ENCODE data around the gene ZNF385B. TPM values are rescaled to one million over a fixed set of nuclear protein-coding genes. Genes with fewer than 3 reads are reported as not detected.

Gene ZNF385B
- total RNA-seq, 1 donor from 2014 or later, result not detected

DNA sequence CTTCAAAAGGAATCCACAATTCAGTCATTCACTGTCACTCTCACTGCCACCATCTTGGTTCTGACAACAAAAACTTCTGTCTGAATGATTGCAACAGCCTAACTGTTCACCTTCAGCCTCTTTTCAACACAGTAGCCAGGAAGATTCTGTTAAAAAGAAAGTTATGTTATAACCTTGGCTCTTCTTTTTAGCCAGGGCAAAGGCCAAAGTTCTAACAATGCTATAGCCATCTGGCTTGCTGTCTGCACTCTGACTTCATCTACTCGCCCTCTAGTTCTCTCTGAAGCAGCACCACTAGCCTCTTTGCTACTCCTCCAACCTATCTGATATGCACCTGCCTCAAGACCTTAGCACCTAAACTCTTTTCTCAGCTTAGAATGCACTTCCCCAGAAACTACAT is 158.5 kb downstream of the ZNF385B start:
- Mint-ChIP-seq H3K4me3 (no peak overlapping the region), H3K36me3 (ENCODE audit: low read depth) (no peaks in the 10 kb centered on the region), H3K27me3 (ENCODE audit: insufficient read depth) (no peaks in the 10 kb centered on the region), H3K9me3 (no peaks in the 10 kb centered on the region), H3K27ac (no peak overlapping the region), H3K4me1 (ENCODE audit: low read depth) (no peaks in the 10 kb centered on the region)
- no peak for DNase-seq (ENCODE audit: low spot score)
- intact Hi-C loops (cut with micrococcal nuclease), result no loop called here

DNA sequence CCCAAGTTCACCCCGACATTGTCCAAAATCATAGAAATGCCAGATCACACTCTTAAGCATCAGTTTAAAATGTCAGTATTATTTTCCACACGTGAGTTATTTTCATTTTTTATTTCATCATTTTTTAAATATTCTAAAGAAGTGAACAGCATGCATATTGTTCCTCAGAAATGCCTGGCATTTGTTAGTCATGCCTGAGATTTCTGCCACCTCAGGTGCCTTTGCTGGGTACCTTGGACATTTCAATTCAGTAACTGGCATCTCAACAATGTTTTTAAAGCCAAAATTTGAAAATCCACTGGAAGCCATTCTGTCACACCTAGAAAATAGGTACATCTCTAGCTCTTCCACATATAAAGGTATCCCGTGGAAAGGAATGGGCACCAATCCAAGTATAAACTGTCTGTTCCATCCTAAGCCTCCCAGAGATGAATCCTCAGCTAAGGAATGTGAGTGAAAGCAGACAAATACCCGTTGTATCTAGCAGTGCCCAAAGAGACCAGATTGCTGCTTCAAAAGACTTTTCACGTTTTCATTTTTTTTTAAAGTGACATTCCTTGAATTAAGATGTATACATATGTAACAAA is 159.8 kb downstream of the ZNF385B start:
- intact Hi-C loops (cut with micrococcal nuclease), result no loop called here
- Mint-ChIP-seq H3K9me3 (no peaks in the 10 kb centered on the region), H3K27ac (no peak overlapping the region), H3K4me3 (no peak overlapping the region), H3K27me3 (ENCODE audit: insufficient read depth) (no peaks in the 10 kb centered on the region), H3K36me3 (ENCODE audit: low read depth) (no peaks in the 10 kb centered on the region), H3K4me1 (ENCODE audit: low read depth) (no peaks in the 10 kb centered on the region)
- DNase-seq (ENCODE audit: low spot score), result no peak

DNA sequence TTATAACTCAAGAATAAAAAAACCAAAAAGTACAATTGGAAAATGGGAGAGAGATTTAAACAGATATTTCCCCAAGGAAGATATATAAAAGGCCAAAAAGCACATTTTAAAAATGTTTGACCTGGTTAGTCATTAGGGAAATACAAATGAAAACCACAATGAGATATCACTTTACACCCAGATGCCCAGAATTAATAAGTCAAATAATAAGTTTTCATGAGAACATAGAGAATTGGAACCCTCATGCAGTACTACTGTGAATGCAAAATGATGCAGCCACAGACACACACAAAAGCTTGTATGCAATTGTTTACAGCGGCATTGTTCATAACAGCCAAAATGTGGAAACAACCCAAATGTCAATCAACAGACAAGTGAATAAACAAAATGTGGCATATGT is 165.9 kb downstream of the ZNF385B start:
- Mint-ChIP-seq H3K27me3 (ENCODE audit: insufficient read depth) (no peaks in the 10 kb centered on the region), H3K9me3 (no peaks in the 10 kb centered on the region), H3K4me3 (no peak overlapping the region)

DNA sequence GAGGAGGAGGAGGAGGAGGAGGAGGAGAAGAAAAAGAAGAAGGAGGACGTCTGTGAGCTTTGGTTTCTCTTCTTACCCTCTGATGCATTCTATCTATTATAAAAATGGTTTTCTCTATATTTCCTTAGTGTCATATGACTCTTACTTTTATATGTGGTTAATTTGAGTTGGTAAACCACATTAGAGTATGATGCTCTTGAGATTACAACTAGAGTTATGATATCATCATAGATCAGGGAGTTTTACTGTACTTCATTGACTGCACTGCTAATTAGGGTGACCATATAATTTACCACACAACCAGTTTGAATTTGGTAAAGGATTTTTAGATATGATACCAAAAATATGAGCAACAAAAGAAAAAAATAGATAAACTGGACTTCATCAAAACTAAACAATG is 166.4 kb downstream of the ZNF385B start:
- Mint-ChIP-seq H3K27ac (no peak overlapping the region), H3K27me3 (ENCODE audit: insufficient read depth) (no peaks in the 10 kb centered on the region), H3K9me3 (no peaks in the 10 kb centered on the region), H3K36me3 (ENCODE audit: low read depth) (no peaks in the 10 kb centered on the region), H3K4me3 (no peak overlapping the region), H3K4me1 (ENCODE audit: low read depth) (no peaks in the 10 kb centered on the region)
- no peak for DNase-seq (ENCODE audit: low spot score)
- intact Hi-C loops (cut with micrococcal nuclease), result no loop called here

More for the DNA sequence above, 165.9 kb downstream of the ZNF385B start:
- H3K27ac Mint-ChIP-seq, result no peak overlapping the region
- H3K36me3 Mint-ChIP-seq (ENCODE audit: low read depth), result no peaks in the 10 kb centered on the region
- H3K4me1 Mint-ChIP-seq (ENCODE audit: low read depth), result no peaks in the 10 kb centered on the region
- no peak for DNase-seq (ENCODE audit: low spot score)
- intact Hi-C loops (cut with micrococcal nuclease), result no loop called here

DNA sequence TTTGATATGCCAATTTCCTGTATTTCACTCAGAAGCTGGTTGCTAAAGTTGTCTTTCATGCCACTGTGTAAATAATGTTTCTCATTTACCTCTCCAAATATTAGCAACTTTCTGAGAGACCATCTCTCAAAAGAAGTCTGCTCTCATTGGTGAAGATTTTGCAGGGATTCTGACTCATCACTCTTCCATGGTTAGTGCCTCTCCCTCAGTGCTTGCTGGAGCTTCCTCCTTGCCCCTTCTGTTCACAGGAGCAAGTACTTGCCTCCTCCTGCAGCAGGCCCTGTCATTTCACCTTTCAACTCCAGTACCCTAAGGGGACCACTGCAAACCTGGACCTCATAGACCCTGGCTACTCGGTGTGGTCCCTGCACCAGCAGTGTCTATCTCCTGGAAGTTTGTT is 168.8 kb downstream of the ZNF385B start:
- no peak overlapping the region for H3K27ac Mint-ChIP-seq

DNA sequence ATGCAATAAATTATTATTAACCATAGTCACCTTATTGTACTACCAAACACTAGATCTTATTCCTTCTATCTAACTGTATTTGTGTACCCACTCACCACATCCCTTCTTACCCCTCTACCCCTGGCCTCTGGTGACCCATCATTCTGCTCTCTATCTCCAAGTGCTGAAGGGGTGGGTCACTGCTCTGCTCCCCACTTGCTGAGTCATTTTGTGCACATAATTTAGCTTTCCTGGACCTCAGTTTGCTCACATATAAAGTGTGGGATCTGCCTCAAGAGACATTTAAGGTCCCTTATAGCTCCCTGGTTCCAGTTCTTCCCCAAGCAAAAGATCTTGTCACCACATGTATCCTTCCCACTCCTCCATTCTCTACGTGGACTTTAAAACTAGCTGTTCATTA is 169.4 kb downstream of the ZNF385B start:
- no peaks in the 10 kb centered on the region for H3K9me3 Mint-ChIP-seq
- H3K27ac Mint-ChIP-seq, result no peak overlapping the region
- no peaks in the 10 kb centered on the region for H3K4me1 Mint-ChIP-seq (ENCODE audit: low read depth)
- intact Hi-C loops (cut with micrococcal nuclease), result no loop called here
- H3K4me3 Mint-ChIP-seq, result no peak overlapping the region
- no peaks in the 10 kb centered on the region for H3K36me3 Mint-ChIP-seq (ENCODE audit: low read depth)
- no peaks in the 10 kb centered on the region for H3K27me3 Mint-ChIP-seq (ENCODE audit: insufficient read depth)
- no peak for DNase-seq (ENCODE audit: low spot score)

More for the DNA sequence above, 168.8 kb downstream of the ZNF385B start:
- Mint-ChIP-seq H3K4me3 (no peak overlapping the region), H3K36me3 (ENCODE audit: low read depth) (no peaks in the 10 kb centered on the region), H3K27me3 (ENCODE audit: insufficient read depth) (no peaks in the 10 kb centered on the region), H3K9me3 (no peaks in the 10 kb centered on the region), H3K4me1 (ENCODE audit: low read depth) (no peaks in the 10 kb centered on the region)
- DNase-seq (ENCODE audit: low spot score), result no peak
- intact Hi-C loops (cut with micrococcal nuclease), result no loop called here

DNA sequence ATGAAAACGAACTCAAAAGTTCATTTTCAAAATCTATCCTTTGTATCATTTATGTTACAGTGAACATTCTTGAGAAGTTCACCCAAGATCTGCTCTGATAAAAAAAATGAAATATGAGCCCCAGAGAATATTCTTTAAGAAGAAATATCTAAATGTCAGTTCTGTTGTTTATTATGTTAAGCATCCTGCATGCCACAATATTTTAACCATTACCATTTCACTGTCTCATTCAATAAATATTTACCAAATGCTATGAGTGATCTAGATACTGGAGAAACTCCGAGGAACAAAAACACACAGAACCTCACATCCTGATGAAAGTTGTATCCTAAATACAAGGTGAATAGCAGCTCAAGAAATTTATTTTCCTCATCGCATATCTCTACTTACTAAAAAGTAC is 170.2 kb downstream of the ZNF385B start:
- H3K4me3 Mint-ChIP-seq, result no peak overlapping the region
- no peak for DNase-seq (ENCODE audit: low spot score)
- H3K9me3 Mint-ChIP-seq, result no peaks in the 10 kb centered on the region
- intact Hi-C loops (cut with micrococcal nuclease), result no loop called here
- H3K4me1 Mint-ChIP-seq (ENCODE audit: low read depth), result no peaks in the 10 kb centered on the region
- no peaks in the 10 kb centered on the region for H3K36me3 Mint-ChIP-seq (ENCODE audit: low read depth)
- no peaks in the 10 kb centered on the region for H3K27me3 Mint-ChIP-seq (ENCODE audit: insufficient read depth)
- H3K27ac Mint-ChIP-seq, result no peak overlapping the region

DNA sequence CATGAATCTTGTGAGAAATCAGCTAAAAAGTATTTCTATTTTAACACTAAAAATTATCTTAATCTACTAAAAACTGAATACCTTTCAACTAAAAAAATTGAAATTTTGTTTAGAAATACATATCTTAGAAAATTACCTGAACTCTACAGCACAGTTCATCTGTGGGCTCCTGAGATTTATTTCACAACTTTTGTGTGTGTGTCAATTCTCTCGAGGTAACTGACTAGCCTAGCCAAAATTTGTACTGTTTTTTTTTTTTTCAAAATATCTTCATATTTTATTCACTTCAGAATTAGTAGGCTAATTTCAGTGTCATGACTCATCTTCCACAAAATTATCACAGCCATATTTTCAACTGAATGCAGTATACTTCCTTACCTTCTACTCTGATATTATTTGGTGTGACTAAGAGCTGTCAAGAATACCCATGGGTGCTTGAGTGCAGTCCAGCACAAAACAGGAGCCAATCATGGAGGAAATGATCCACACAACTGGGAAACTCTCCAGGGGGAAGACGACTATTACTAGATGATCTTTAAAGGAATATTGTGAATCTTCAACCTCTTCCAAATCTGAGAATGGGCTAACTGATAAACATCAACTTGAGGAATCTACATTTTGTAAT is 174.6 kb downstream of the ZNF385B start:
- Mint-ChIP-seq H3K4me1 (ENCODE audit: low read depth) (no peaks in the 10 kb centered on the region), H3K9me3 (no peaks in the 10 kb centered on the region), H3K36me3 (ENCODE audit: low read depth) (no peaks in the 10 kb centered on the region), H3K27me3 (ENCODE audit: insufficient read depth) (peaks cover 2% of the 10 kb centered on the region), H3K4me3 (no peak overlapping the region), H3K27ac (no peak overlapping the region)
- no peak for DNase-seq (ENCODE audit: low spot score)
- intact Hi-C loops (cut with micrococcal nuclease), result no loop called here

DNA sequence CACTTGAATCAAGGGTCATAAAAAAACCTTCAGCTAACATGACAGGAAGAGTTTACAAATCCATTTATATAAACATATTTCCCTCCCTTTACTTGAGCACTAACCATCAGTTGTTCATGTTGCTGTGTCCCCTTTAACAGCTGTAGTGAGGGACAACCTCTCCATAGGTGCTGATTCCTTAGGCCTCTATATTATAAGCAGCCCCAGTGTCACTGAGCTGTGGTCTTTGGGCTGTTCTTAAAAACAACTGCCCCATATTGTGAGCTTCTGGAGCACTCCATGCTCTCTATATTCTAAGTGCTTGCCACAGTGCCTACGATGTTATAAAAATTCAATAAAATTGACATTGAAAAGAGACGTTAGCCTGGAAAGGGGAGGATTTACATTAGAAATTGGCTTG is 175.3 kb downstream of the ZNF385B start:
- H3K9me3 Mint-ChIP-seq, result no peaks in the 10 kb centered on the region
- no peaks in the 10 kb centered on the region for H3K4me1 Mint-ChIP-seq (ENCODE audit: low read depth)
- intact Hi-C loops (cut with micrococcal nuclease), result no loop called here
- H3K36me3 Mint-ChIP-seq (ENCODE audit: low read depth), result no peaks in the 10 kb centered on the region
- DNase-seq (ENCODE audit: low spot score), result no peak
- H3K27me3 Mint-ChIP-seq (ENCODE audit: insufficient read depth), result peaks cover 2% of the 10 kb centered on the region
- H3K27ac Mint-ChIP-seq, result no peak overlapping the region
- H3K4me3 Mint-ChIP-seq, result no peak overlapping the region

DNA sequence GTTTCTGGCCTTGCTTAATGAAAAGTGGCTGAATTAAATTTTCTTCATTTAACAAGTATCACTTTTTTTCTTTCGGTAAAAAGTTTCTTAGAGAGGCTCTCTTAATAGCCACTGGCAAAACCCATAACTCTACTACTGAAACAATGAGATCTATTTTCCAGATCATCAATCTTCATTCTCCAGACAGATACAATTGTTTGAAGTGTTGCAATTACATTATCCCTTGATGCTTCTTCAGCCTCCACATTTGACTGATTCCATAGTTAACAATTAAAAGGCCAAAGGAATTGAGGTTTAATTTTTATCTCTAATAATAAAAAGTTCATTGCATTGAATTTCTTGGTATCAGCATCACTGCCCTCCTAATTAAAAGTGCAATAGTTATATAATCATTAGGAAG is 176.3 kb downstream of the ZNF385B start:
- H3K27me3 Mint-ChIP-seq (ENCODE audit: insufficient read depth), result peaks cover 2% of the 10 kb centered on the region
- no peak overlapping the region for H3K4me3 Mint-ChIP-seq
- no peak overlapping the region for H3K27ac Mint-ChIP-seq
- no peaks in the 10 kb centered on the region for H3K4me1 Mint-ChIP-seq (ENCODE audit: low read depth)
- no peaks in the 10 kb centered on the region for H3K9me3 Mint-ChIP-seq
- no peaks in the 10 kb centered on the region for H3K36me3 Mint-ChIP-seq (ENCODE audit: low read depth)
- intact Hi-C loops (cut with micrococcal nuclease), result no loop called here
- DNase-seq (ENCODE audit: low spot score), result no peak

DNA sequence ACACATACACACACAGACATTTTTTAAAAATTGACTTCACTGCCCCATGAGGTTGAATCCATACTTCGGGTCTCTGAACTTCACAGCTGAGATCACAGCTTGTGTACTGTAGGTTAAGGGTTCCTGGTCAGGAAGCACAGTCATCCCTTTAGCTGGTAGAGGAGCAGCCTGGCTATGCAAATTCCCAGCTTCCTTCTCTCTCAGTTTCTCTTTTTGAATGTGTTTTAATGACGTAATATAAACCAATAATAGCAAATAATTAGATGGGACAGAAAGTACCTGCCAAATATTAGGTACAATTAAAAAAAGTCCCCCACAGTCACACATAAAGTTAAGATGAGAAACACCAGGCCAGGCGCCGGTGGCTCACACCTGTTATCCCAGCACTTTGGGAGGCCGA is 178.7 kb downstream of the ZNF385B start:
- H3K27me3 Mint-ChIP-seq (ENCODE audit: insufficient read depth), result peaks cover 2% of the 10 kb centered on the region
- no peak for DNase-seq (ENCODE audit: low spot score)
- no peaks in the 10 kb centered on the region for H3K9me3 Mint-ChIP-seq
- no peak overlapping the region for H3K27ac Mint-ChIP-seq
- no peaks in the 10 kb centered on the region for H3K4me1 Mint-ChIP-seq (ENCODE audit: low read depth)
- no peaks in the 10 kb centered on the region for H3K36me3 Mint-ChIP-seq (ENCODE audit: low read depth)
- no peak overlapping the region for H3K4me3 Mint-ChIP-seq
- intact Hi-C loops (cut with micrococcal nuclease), result no loop called here

DNA sequence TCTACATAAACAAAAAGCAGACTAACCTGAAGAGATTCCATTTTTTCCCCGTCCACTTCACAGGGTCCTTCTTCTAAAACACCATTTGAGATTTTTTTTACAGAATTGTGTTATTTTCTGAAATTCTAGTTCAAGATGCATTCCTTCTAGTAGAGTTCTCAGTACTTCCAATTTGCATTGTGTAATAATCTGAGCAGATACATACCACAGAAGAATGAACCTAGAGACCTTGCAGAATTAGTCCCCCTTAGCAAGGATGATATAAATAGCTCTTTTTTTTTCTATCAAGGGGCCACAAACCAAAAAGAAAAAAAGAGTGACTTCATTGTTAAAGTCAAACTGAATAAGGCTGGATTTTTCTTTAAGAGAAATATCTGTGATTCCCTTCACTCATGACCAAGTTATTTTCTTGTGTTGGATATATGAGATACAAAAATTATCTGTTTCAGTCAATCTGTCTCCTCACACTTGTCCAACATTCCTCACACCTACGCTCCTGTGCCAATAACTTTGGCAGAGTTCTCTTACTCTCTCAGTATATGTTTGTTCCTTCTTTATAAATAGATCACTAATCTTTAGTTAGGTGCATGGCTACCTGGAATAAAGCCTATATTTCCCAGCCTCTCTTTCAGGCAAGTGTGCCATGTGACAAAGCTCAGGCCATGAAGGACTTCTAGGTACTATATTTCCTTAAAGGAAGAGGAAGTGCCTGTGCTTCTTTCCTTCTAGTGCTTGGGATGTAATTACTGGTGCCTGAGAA is 183.5 kb downstream of the ZNF385B start:
- no peak overlapping the region for H3K4me3 Mint-ChIP-seq
- no peaks in the 10 kb centered on the region for H3K36me3 Mint-ChIP-seq (ENCODE audit: low read depth)
- intact Hi-C loops (cut with micrococcal nuclease), result no loop called here
- H3K9me3 Mint-ChIP-seq, result no peaks in the 10 kb centered on the region
- DNase-seq (ENCODE audit: low spot score), result no peak
- no peaks in the 10 kb centered on the region for H3K4me1 Mint-ChIP-seq (ENCODE audit: low read depth)
- H3K27me3 Mint-ChIP-seq (ENCODE audit: insufficient read depth), result peaks cover 5% of the 10 kb centered on the region
- H3K27ac Mint-ChIP-seq, result no peak overlapping the region

DNA sequence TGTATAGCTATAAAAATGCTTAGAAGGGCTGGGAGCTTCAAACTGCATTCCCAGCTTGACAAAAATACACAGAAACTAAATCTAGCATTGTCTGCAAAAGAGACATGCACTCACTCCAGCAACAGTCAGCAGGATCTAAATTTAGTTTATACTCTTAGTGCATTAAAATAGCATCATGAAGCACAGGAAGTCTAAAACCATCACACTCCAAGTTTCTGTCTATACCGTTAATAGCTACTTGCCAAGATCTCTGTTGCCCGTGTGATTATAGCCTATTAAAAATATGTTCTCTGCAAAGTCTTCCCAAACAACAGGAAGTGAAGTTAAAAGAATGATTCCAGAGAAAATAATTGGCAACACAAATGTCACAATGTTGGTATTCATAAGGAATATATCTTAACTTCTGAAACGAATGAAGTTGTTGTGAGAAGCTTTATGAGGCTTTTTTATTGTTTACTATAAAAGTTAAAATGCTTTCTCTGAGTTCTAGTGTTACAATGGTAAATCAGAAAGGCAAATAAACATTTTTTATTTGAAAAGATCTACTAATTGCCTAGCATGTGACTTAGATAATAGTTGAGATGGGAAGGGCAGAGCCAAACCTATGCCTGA is 184.2 kb downstream of the ZNF385B start:
- no peaks in the 10 kb centered on the region for H3K4me1 Mint-ChIP-seq (ENCODE audit: low read depth)
- no peak overlapping the region for H3K27ac Mint-ChIP-seq
- no peaks in the 10 kb centered on the region for H3K36me3 Mint-ChIP-seq (ENCODE audit: low read depth)
- peaks cover 5% of the 10 kb centered on the region for H3K27me3 Mint-ChIP-seq (ENCODE audit: insufficient read depth)
- H3K4me3 Mint-ChIP-seq, result no peak overlapping the region
- intact Hi-C loops (cut with micrococcal nuclease), result no loop called here
- no peak for DNase-seq (ENCODE audit: low spot score)
- H3K9me3 Mint-ChIP-seq, result no peaks in the 10 kb centered on the region
